HG03045 (cell line): Measurements from ENCODE around the gene JMJD1C.

ENCODE experiments used
- ATAC-seq: cut with Tn5 transposase; IDR thresholded peaks from one replicate; pipeline ENCODE4 v1.9.1; 2021; ENCODE audit warnings: mild to moderate bottlenecking, moderate library complexity; ENCODE audit not compliant: unreplicated experiment

JMJD1C gene

GRCh38 chr10:63439607-63440006 lies 26.2 kb downstream of the JMJD1C start:
- no peak for ATAC-seq

GRCh38 chr10:63438506-63439498 lies 27.0 kb downstream of the JMJD1C start:
- no peak for ATAC-seq

- no peak for ATAC-seq
These were observed 28.4 kb downstream of the JMJD1C start for GRCh38 chr10:63437116-63437949.

GRCh38 chr10:63436225-63436624 lies 29.6 kb downstream of the JMJD1C start:
- ATAC-seq: no peak

GRCh38 chr10:63434866-63435854 lies 30.6 kb downstream of the JMJD1C start:
- no peak for ATAC-seq

GRCh38 chr10:63431962-63432797 lies 33.6 kb downstream of the JMJD1C start:
- no peak for ATAC-seq

- no peak for ATAC-seq
These were observed 34.8 kb downstream of the JMJD1C start for GRCh38 chr10:63430999-63431356.

- ATAC-seq: no peak
These were observed 35.4 kb downstream of the JMJD1C start for GRCh38 chr10:63430091-63430998.

- no peak for ATAC-seq
These were observed 36.5 kb downstream of the JMJD1C start for GRCh38 chr10:63429281-63429680.

GRCh38 chr10:63427013-63427412 lies 38.8 kb downstream of the JMJD1C start:
- no peak for ATAC-seq

GRCh38 chr10:63425512-63425911 lies 40.3 kb downstream of the JMJD1C start:
- ATAC-seq: no peak

- ATAC-seq: no peak
These were observed 41.2 kb downstream of the JMJD1C start for GRCh38 chr10:63424576-63424975.

GRCh38 chr10:63423494-63423893 lies 42.3 kb downstream of the JMJD1C start:
- ATAC-seq: no peak

GRCh38 chr10:63421591-63421990 lies 44.2 kb downstream of the JMJD1C start:
- peak; percentile 68 for ATAC-seq

- no peak for ATAC-seq
These were observed 49.4 kb downstream of the JMJD1C start for GRCh38 chr10:63416376-63416775.

- no peak for ATAC-seq
These were observed 50.0 kb downstream of the JMJD1C start for GRCh38 chr10:63415640-63416244.

- ATAC-seq: no peak
These were observed 51.1 kb downstream of the JMJD1C start for GRCh38 chr10:63414481-63415260.
